Measurements from ENCODE around the gene TMEM44.

The TMEM44 gene

DNA sequence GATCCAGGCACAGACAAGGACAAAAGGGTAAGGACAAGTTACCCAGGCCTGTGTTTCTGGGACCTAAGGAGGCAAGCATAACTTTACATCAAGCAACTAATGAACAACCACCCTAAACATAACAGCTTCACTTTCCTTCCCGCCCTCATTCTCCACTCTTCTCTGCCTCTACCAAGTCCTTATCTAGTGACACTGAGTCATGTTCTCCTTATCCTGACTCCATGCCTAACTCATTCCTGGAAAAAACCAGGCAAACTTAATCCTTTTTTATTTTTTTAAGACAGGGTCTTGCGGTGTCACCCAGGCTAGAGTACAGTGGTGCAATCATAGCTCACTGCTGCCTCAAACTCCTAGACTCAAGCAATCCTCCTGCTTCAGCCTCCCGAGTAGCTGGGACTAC lies 44.5 kb downstream of the TMEM44 start:
- Histone ChIP-seq H3K79me2 (ENCODE audit: insufficient read depth, low read length) (peaks cover 10% of the 10 kb centered on the region), H3K9ac (ENCODE audit: low read depth, low read length, poor library complexity, severe bottlenecking) (no peak overlapping the region), H3K4me2 (ENCODE audit: low read depth, low read length, poor library complexity, severe bottlenecking) (no peak overlapping the region), H4K20me1 (ENCODE audit: insufficient read depth, low read length, poor library complexity, severe bottlenecking) (no peaks in the 10 kb centered on the region), H3F3A (ENCODE audit: low read depth) (no peaks in the 10 kb centered on the region), H3K36me3 (ENCODE audit: insufficient read depth, low read length) (peaks cover 6% of the 10 kb centered on the region; the same call in 1 of the 2 replicates), H3K27me3 (ENCODE audit: insufficient read depth, low read length, poor library complexity, severe bottlenecking) (no peaks in the 10 kb centered on the region), H2AFZ (ENCODE audit: low read length) (no peak overlapping the region), H3K9me2 (replicated peaks; ENCODE audit: low read depth, low read length) (no peaks in the 10 kb centered on the region), H3K9me3 (ENCODE audit: insufficient read depth, low read depth, low read length) (no peaks in the 10 kb centered on the region), H3K4me1 (ENCODE audit: insufficient read depth, low read length, poor library complexity, severe bottlenecking) (peaks cover 10% of the 10 kb centered on the region), H3K4me3 (ENCODE audit: low read length, poor library complexity, severe bottlenecking) (no peak overlapping the region)
- TF ChIP-seq EZH2phosphoT487 (IDR thresholded peaks at IDR 0.05; ENCODE audit: borderline replicate concordance) = no peak
- TF ChIP-seq, protein P1, sequence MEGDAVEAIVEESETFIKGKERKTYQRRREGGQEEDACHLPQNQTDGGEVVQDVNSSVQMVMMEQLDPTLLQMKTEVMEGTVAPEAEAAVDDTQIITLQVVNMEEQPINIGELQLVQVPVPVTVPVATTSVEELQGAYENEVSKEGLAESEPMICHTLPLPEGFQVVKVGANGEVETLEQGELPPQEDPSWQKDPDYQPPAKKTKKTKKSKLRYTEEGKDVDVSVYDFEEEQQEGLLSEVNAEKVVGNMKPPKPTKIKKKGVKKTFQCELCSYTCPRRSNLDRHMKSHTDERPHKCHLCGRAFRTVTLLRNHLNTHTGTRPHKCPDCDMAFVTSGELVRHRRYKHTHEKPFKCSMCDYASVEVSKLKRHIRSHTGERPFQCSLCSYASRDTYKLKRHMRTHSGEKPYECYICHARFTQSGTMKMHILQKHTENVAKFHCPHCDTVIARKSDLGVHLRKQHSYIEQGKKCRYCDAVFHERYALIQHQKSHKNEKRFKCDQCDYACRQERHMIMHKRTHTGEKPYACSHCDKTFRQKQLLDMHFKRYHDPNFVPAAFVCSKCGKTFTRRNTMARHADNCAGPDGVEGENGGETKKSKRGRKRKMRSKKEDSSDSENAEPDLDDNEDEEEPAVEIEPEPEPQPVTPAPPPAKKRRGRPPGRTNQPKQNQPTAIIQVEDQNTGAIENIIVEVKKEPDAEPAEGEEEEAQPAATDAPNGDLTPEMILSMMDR (conservative IDR thresholded peaks at IDR 0.05; ENCODE audit: low read length) = no peak

DNA sequence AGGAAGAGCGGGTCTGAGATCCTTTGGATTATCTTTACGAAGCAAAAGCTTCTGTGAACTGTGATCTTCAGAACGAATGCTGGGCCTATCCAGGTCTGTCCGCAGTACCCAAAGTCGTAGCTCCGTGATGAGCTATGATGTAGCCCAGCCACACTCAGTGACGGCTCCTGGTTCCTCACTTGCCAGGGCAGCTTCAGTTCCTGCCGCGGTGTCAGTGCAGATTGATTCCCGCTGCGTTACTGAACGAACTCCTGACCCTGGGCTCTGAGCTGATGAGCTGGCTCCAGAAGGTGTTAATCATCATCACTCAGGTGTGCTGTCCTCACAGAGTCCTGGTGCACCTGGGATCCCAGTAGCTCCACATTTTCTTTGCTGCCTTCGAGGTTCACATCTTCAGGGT lies 45.0 kb downstream of the TMEM44 start:
- no peak overlapping the region for H3K4me2 ChIP-seq (ENCODE audit: low read depth, low read length, poor library complexity, severe bottlenecking)
- no peaks in the 10 kb centered on the region for H3F3A ChIP-seq (ENCODE audit: low read depth)
- H3K4me1 ChIP-seq (ENCODE audit: insufficient read depth, low read length, poor library complexity, severe bottlenecking) = peaks cover 10% of the 10 kb centered on the region

DNA sequence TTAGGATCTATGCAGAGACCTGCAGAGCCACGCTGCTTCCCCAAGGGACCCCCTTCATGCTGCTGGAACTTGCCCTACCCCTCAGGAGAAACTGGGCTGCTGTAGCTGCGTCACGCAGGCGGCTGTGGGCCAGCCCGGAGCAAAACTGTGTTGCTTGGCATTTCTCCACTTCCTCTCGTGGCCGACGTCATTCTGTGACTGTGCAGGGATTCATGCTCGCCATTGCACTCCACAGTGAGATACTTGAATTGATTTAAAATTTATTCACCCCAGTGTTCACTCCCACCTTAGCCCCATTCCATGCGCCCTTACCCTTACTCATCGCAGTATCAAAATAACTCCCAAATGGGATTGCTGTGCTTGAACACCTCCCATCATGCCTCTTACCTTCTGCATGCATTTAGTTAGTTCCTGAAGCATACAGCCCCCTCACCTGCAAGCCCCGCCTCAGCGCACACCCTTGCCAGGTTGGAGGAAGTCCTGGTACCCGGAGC lies 45.7 kb downstream of the TMEM44 start:
- peaks cover 10% of the 10 kb centered on the region for H3K4me1 ChIP-seq (ENCODE audit: insufficient read depth, low read length, poor library complexity, severe bottlenecking)
- H4K20me1 ChIP-seq (ENCODE audit: insufficient read depth, low read length, poor library complexity, severe bottlenecking) = no peaks in the 10 kb centered on the region
- no peaks in the 10 kb centered on the region for H3F3A ChIP-seq (ENCODE audit: low read depth)
- H3K9me2 ChIP-seq (replicated peaks; ENCODE audit: low read depth, low read length) = no peaks in the 10 kb centered on the region
- peaks cover 6% of the 10 kb centered on the region; the same call in 1 of the 2 replicates for H3K36me3 ChIP-seq (ENCODE audit: insufficient read depth, low read length)
- no peaks in the 10 kb centered on the region for H3K27me3 ChIP-seq (ENCODE audit: insufficient read depth, low read length, poor library complexity, severe bottlenecking)
- no peak overlapping the region for H3K4me3 ChIP-seq (ENCODE audit: low read length, poor library complexity, severe bottlenecking)
- H3K9ac ChIP-seq (ENCODE audit: low read depth, low read length, poor library complexity, severe bottlenecking) = no peak overlapping the region
- no peak for TF ChIP-seq EZH2phosphoT487 (IDR thresholded peaks at IDR 0.05; ENCODE audit: borderline replicate concordance)
- TF ChIP-seq, protein P1 (conservative IDR thresholded peaks at IDR 0.05; ENCODE audit: low read length) = no peak
- no peaks in the 10 kb centered on the region for H3K9me3 ChIP-seq (ENCODE audit: insufficient read depth, low read depth, low read length)
- peaks cover 10% of the 10 kb centered on the region for H3K79me2 ChIP-seq (ENCODE audit: insufficient read depth, low read length)
- no peak overlapping the region for H2AFZ ChIP-seq (ENCODE audit: low read length)
- H3K4me2 ChIP-seq (ENCODE audit: low read depth, low read length, poor library complexity, severe bottlenecking) = no peak overlapping the region

More for the DNA sequence above, 45.0 kb downstream of the TMEM44 start:
- Histone ChIP-seq H3K36me3 (ENCODE audit: insufficient read depth, low read length) (peaks cover 6% of the 10 kb centered on the region; the same call in 1 of the 2 replicates), H3K4me3 (ENCODE audit: low read length, poor library complexity, severe bottlenecking) (no peak overlapping the region), H2AFZ (ENCODE audit: low read length) (no peak overlapping the region), H3K27me3 (ENCODE audit: insufficient read depth, low read length, poor library complexity, severe bottlenecking) (no peaks in the 10 kb centered on the region), H3K9me2 (replicated peaks; ENCODE audit: low read depth, low read length) (no peaks in the 10 kb centered on the region), H3K79me2 (ENCODE audit: insufficient read depth, low read length) (peaks cover 10% of the 10 kb centered on the region), H3K9me3 (ENCODE audit: insufficient read depth, low read depth, low read length) (no peaks in the 10 kb centered on the region), H4K20me1 (ENCODE audit: insufficient read depth, low read length, poor library complexity, severe bottlenecking) (no peaks in the 10 kb centered on the region), H3K9ac (ENCODE audit: low read depth, low read length, poor library complexity, severe bottlenecking) (no peak overlapping the region)
- no peak for TF ChIP-seq EZH2phosphoT487 (IDR thresholded peaks at IDR 0.05; ENCODE audit: borderline replicate concordance)
- TF ChIP-seq, protein P1 (conservative IDR thresholded peaks at IDR 0.05; ENCODE audit: low read length) = no peak

All from Loucy (cell line).